Neuron (in vitro differentiated cells): ENCODE data around the gene TAGLN2.

Experiments
- H2AFZ ChIP-seq: one replicate; pipeline ENCODE4 v1.6.1; 2013; ENCODE audit warnings: low read depth, mild to moderate bottlenecking, inconsistent platforms, low read length, moderate library complexity
- H3K27me3 ChIP-seq: one replicate; pipeline ENCODE4 v1.6.1; 2013; ENCODE audit warnings: low read length; ENCODE audit not compliant: insufficient read depth
- H3K36me3 ChIP-seq: one replicate; pipeline ENCODE4 v1.6.1; 2013; ENCODE audit warnings: low read length; ENCODE audit not compliant: insufficient read depth
- H3K4me1 ChIP-seq: one replicate; pipeline ENCODE4 v1.6.1; 2013; ENCODE audit warnings: low read length; ENCODE audit not compliant: insufficient read depth
- H3K4me3 ChIP-seq: 2 replicates; pipeline ENCODE4 v1.5.1; 2013; ENCODE audit warnings: mild to moderate bottlenecking, low read length, moderate library complexity
- H3K9me3 ChIP-seq: one replicate; pipeline ENCODE4 v1.6.1; 2013; ENCODE audit warnings: low read length

The TAGLN2 gene

GRCh38 chr1:159924791-159925718 is at the start of gene TAGLN2:
Gene TAGLN2, minus strand, starts transcription at chr1:159925507. Its CDS starts 4,998 bp downstream, at chr1:159920509.
- no peaks in the 10 kb centered on the region for H3K27me3 ChIP-seq
- H3K4me1 ChIP-seq = peaks cover 19% of the 10 kb centered on the region
- peak within 1 kb of the TSS; percentile 49 for H3K4me3 ChIP-seq
- peaks cover 16% of the 10 kb centered on the region for H3K36me3 ChIP-seq
- peak within 1 kb of the TSS; percentile 69 for H2AFZ ChIP-seq
- no peaks in the 10 kb centered on the region for H3K9me3 ChIP-seq

- Histone ChIP-seq H2AFZ (no peak overlapping the region), H3K4me1 (peaks cover 10% of the 10 kb centered on the region), H3K27me3 (peaks cover 30% of the 10 kb centered on the region), H3K4me3 (no peak overlapping the region), H3K36me3 (no peaks in the 10 kb centered on the region), H3K9me3 (no peaks in the 10 kb centered on the region)
Observed at GRCh38 chr1:159974350-159974965, 49.2 kb upstream of the TAGLN2 start.

- Histone ChIP-seq H3K4me3 (no peak overlapping the region), H2AFZ (no peak overlapping the region), H3K27me3 (peaks cover 28% of the 10 kb centered on the region)
Observed at GRCh38 chr1:159973350-159973940, 48.1 kb upstream of the TAGLN2 start.

GRCh38 chr1:159972443-159973205 is 47.3 kb upstream of the TAGLN2 start:
- Histone ChIP-seq H3K36me3 (no peaks in the 10 kb centered on the region), H2AFZ (no peak overlapping the region)

More at GRCh38 chr1:159973350-159973940, 48.1 kb upstream of the TAGLN2 start:
- H3K4me1 ChIP-seq = peaks cover 10% of the 10 kb centered on the region
- no peaks in the 10 kb centered on the region for H3K9me3 ChIP-seq
- no peaks in the 10 kb centered on the region for H3K36me3 ChIP-seq

GRCh38 chr1:159970932-159971342 is 45.6 kb upstream of the TAGLN2 start:
- peaks cover 10% of the 10 kb centered on the region for H3K4me1 ChIP-seq
- H3K36me3 ChIP-seq = no peaks in the 10 kb centered on the region
- no peak overlapping the region for H2AFZ ChIP-seq
- peaks cover 17% of the 10 kb centered on the region for H3K27me3 ChIP-seq
- no peaks in the 10 kb centered on the region for H3K9me3 ChIP-seq
- no peak overlapping the region for H3K4me3 ChIP-seq

More at GRCh38 chr1:159972443-159973205, 47.3 kb upstream of the TAGLN2 start:
- H3K27me3 ChIP-seq = peaks cover 24% of the 10 kb centered on the region
- H3K4me1 ChIP-seq = peaks cover 10% of the 10 kb centered on the region
- H3K9me3 ChIP-seq = no peaks in the 10 kb centered on the region
- no peak overlapping the region for H3K4me3 ChIP-seq

GRCh38 chr1:159968901-159969300 is 43.6 kb upstream of the TAGLN2 start:
- Histone ChIP-seq H3K4me3 (no peak overlapping the region), H3K36me3 (no peaks in the 10 kb centered on the region), H3K9me3 (no peaks in the 10 kb centered on the region), H2AFZ (no peak overlapping the region), H3K27me3 (peaks cover 11% of the 10 kb centered on the region), H3K4me1 (peaks cover 10% of the 10 kb centered on the region)

GRCh38 chr1:159965263-159965662 is 40.0 kb upstream of the TAGLN2 start:
- H2AFZ ChIP-seq = no peak overlapping the region
- H3K4me3 ChIP-seq = no peak overlapping the region
- no peaks in the 10 kb centered on the region for H3K9me3 ChIP-seq

GRCh38 chr1:159964144-159964543 is 38.8 kb upstream of the TAGLN2 start:
- no peak overlapping the region for H3K4me3 ChIP-seq
- H3K9me3 ChIP-seq = no peaks in the 10 kb centered on the region
- no peak overlapping the region for H2AFZ ChIP-seq
- H3K4me1 ChIP-seq = no peaks in the 10 kb centered on the region
- peaks cover 20% of the 10 kb centered on the region for H3K27me3 ChIP-seq
- no peaks in the 10 kb centered on the region for H3K36me3 ChIP-seq

More at GRCh38 chr1:159965263-159965662, 40.0 kb upstream of the TAGLN2 start:
- no peaks in the 10 kb centered on the region for H3K4me1 ChIP-seq
- H3K36me3 ChIP-seq = no peaks in the 10 kb centered on the region
- peaks cover 21% of the 10 kb centered on the region for H3K27me3 ChIP-seq

GRCh38 chr1:159962176-159962575 is 36.9 kb upstream of the TAGLN2 start:
- Histone ChIP-seq H3K27me3 (peaks cover 29% of the 10 kb centered on the region), H2AFZ (no peak overlapping the region), H3K36me3 (no peaks in the 10 kb centered on the region), H3K4me3 (no peak overlapping the region), H3K9me3 (no peaks in the 10 kb centered on the region), H3K4me1 (no peaks in the 10 kb centered on the region)

- Histone ChIP-seq H3K36me3 (no peaks in the 10 kb centered on the region), H3K27me3 (peaks cover 29% of the 10 kb centered on the region), H3K4me3 (no peak overlapping the region), H3K4me1 (no peaks in the 10 kb centered on the region), H3K9me3 (no peaks in the 10 kb centered on the region), H2AFZ (no peak overlapping the region)
Observed at GRCh38 chr1:159961636-159962035, 36.3 kb upstream of the TAGLN2 start.

GRCh38 chr1:159960721-159961381 is 35.5 kb upstream of the TAGLN2 start:
- Histone ChIP-seq H3K36me3 (no peaks in the 10 kb centered on the region), H3K4me3 (no peak overlapping the region), H2AFZ (no peak overlapping the region), H3K4me1 (no peaks in the 10 kb centered on the region), H3K9me3 (no peaks in the 10 kb centered on the region), H3K27me3 (peaks cover 29% of the 10 kb centered on the region)

GRCh38 chr1:159959451-159959850 is 34.1 kb upstream of the TAGLN2 start:
- H3K4me3 ChIP-seq = no peak overlapping the region
- H3K9me3 ChIP-seq = no peaks in the 10 kb centered on the region
- H3K36me3 ChIP-seq = no peaks in the 10 kb centered on the region
- no peaks in the 10 kb centered on the region for H3K4me1 ChIP-seq
- peaks cover 29% of the 10 kb centered on the region for H3K27me3 ChIP-seq
- no peak overlapping the region for H2AFZ ChIP-seq
